BJ (cell line): ENCODE data around the gene EPRS1. TPM values are rescaled to one million over a fixed set of nuclear protein-coding genes. Genes with fewer than 3 reads are reported as not detected.

Experiments used
- CTCF ChIA-PET: fragments of 350-600 bp; formaldehyde crosslinking; extraction: SDS; loops from one replicate; lab custom pipeline; 2021; ENCODE audit warnings: antibody characterized with exemption, inconsistent platforms; lab: Yijun Ruan, JAX
- POLR2A ChIA-PET: fragments of 300-600 bp; sonication (Branson Sonifier 250); formaldehyde crosslinking; extraction: SDS; loops from one replicate; lab custom pipeline; 2021; ENCODE audit warnings: antibody characterized with exemption; lab: Charles Lee
- DNase-seq: peaks from one replicate; pipeline ENCODE4 v3.0.0-alpha.2; 2011; ENCODE audit warnings: low read depth
- H3K27me3 ChIP-seq: 2 replicates; pipeline ENCODE4 v1.6.0; 2011; ENCODE audit warnings: low read length; ENCODE audit not compliant: control insufficient read depth, insufficient read depth
- H3K36me3 ChIP-seq: 2 replicates; pipeline ENCODE4 v1.5.1; 2011; ENCODE audit warnings: low read length; ENCODE audit not compliant: control insufficient read depth, insufficient read depth
- H3K4me3 ChIP-seq: 2 replicates; pipeline ENCODE4 v1.5.1; 2011; ENCODE audit warnings: low read depth, mild to moderate bottlenecking, control low read depth, low read length
- polyA minus RNA-seq: library from RNA; depleted of rRNA, polyadenylated mRNA; stranded (reverse); fragments of >200 nt; gene quantifications from 2 replicates; pipeline ENCODE4 v1.2.3, GENCODE V29; 2011; rRNA and poly(A)+ RNA removed
- polyA plus RNA-seq: library from polyadenylated mRNA; depleted of rRNA; stranded (reverse); fragments of >200 nt; gene quantifications from 2 replicates; pipeline ENCODE4 v1.2.3, GENCODE V29; 2011; rRNA removed
- TF ChIP-seq, protein P1 (sequence below): IDR thresholded peaks from 2 replicates; pipeline ENCODE4 v1.5.1; 2011; ENCODE audit warnings: low read depth, mild to moderate bottlenecking, control low read depth, inconsistent platforms, low read length, moderate library complexity; ENCODE audit not compliant: insufficient read depth

EPRS1 gene
- polyA plus RNA-seq (88.7 and 142 TPM in 2 replicates), polyA minus RNA-seq (126 and 141 TPM in 2 replicates)

DNA sequence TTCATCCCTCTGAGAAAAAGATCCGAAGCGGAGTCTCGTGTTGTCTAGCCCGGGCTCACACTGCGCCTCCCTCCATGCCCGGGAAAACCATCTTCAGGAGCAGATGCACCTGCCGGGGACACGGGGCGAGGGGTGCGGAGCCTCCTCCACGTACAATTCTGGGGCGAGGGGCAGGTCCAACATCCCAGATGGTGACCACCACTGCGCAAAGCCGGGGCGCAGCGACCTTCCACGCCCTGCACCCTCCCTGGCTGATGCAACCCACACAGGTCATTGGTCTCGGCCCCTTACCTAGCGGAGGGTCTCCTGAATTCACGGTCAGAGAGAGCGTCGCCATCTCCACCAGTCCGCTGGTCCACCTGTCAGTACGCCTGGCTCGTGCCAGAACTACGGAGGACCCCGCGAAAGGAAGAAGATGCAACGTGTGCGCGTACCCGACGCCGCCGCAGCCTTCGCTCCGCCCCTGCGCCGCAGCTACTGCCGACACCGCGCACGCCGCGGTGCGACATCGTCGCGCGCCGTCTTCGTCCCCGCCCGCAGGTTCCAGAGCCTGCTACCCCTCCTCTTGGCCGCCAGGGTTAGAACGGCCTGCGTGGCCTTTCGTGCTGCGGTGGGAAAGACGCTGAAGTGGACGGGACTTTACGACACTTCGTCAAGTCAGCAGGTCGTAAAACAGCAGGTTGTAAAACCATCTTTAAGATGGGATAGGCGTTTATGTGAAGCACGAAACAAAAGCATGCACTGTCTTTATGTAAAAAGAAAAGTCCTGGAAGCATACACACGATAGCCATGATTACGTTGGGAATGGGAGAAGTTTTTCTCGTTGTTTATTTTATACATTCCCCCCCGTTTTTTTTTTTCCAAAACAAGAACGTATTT, at the start of gene EPRS1:
Gene EPRS1 (minus strand): TSS at position 454 of the 879 bp plus-strand sequence. CDS start 117 bp downstream, at position 337.
- peak; percentile 94 for DNase-seq
- H3K27me3 ChIP-seq: no peaks in the 10 kb centered on the region
- peak within 1 kb of the TSS; percentile 99 for H3K4me3 ChIP-seq
- CTCF ChIA-PET: interaction anchor here (1.0 kb wide), 1 partner anchor 70 kb away, joined by 3 read pairs; no protein-coding TSS in a partner anchor
- TF ChIP-seq, protein P1, sequence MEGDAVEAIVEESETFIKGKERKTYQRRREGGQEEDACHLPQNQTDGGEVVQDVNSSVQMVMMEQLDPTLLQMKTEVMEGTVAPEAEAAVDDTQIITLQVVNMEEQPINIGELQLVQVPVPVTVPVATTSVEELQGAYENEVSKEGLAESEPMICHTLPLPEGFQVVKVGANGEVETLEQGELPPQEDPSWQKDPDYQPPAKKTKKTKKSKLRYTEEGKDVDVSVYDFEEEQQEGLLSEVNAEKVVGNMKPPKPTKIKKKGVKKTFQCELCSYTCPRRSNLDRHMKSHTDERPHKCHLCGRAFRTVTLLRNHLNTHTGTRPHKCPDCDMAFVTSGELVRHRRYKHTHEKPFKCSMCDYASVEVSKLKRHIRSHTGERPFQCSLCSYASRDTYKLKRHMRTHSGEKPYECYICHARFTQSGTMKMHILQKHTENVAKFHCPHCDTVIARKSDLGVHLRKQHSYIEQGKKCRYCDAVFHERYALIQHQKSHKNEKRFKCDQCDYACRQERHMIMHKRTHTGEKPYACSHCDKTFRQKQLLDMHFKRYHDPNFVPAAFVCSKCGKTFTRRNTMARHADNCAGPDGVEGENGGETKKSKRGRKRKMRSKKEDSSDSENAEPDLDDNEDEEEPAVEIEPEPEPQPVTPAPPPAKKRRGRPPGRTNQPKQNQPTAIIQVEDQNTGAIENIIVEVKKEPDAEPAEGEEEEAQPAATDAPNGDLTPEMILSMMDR: peak; percentile 72
- POLR2A ChIA-PET: no interaction called here
- H3K36me3 ChIP-seq: no peaks in the 10 kb centered on the region

DNA sequence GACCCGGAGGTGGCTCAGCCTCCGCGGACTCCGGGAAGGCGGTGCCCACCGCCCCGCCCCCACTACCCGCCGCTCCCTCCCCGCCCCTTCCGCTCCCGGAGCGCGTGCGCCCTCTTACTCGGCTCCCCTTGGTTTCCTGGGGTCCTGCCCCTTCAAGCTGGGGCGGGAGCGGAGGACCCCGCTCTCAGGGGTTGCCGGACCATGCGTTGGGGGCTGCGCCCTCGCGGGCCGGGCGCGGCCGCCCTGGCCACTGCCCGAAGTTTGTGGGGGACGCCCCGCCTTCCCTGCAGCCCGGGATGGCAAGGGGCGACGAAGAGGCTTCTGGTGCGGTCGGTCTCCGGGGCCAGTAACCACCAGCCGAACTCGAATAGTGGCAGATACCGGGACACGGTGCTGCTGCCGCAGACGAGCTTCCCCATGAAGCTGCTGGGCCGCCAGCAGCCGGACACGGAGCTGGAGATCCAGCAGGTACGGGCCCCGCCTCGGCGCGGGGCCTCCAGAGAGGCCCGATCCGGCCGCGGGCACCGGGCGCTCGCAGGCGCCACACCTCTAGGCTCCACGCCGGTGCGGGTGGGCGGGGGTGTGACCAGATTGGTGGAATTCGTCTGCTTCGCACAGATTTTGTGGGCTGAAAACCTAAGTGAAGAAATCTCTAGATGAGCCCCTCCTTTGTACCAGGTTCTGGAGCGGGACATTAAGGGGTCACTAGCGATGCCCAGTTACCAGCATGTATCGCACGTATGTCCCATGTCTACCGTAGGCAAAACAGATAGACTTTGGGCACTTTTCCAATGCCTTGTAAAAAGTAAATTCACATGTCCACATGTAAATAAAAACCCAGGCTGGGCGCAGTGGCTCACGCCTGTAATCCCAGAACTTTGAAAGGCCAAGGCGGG, 48.0 kb upstream of the EPRS1 start, which contains the start of gene IARS2:
Gene IARS2 (plus strand): TSS at position 117 of the 896 bp plus-strand sequence. CDS start 85 bp downstream, at position 202.
- POLR2A ChIA-PET: interaction anchor here (0.7 kb wide), 1 partner anchor 785 kb away, joined by 3 read pairs; the partner anchor contains the start of gene HLX
- no peak for DNase-seq
- no peaks in the 10 kb centered on the region for H3K27me3 ChIP-seq
- CTCF ChIA-PET: interaction anchor here (0.5 to 0.9 kb wide), 3 partner anchors 11 to 684 kb away, joined by 3 read pairs; no protein-coding TSS in a partner anchor
- peak within 1 kb of the TSS; percentile 88 for H3K4me3 ChIP-seq
- TF ChIP-seq, protein P1: no peak
- peaks cover 3% of the 10 kb centered on the region; the same call in 1 of the 2 replicates for H3K36me3 ChIP-seq

DNA sequence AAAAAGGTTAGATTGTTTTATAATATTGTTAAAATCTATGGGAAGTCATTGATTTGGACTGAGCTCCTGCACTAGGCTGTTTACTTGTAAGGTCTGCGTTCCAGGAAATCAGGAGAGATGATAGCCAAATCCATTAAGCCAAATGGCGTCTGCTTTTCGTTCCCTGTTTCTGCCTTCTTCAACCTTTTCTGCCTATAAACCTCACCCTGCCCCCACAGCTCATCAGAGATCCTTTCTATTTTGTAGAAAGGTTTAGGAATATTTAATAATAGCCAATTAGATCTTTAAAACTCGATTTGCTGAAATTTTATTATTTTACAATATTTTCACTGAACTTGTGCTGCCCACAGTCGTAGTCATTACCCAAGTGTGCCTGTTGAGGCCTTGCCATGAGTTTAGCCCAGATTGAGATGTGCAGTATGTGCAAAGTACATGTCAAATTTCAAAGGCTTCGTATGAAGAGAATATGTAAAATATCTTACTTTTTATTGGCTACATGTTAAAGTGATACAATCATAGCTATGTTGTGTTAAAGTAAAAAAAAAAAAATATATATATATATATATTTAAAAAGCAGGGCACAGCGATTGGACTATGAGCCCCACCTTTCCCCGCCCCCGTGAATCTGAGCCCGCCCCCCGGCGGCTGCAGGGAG, 47.2 kb upstream of the EPRS1 start:
- ChIA-PET CTCF (interaction anchor here (0.8 to 0.9 kb wide), 2 partner anchors 11 to 14 kb away, joined by 3 read pairs; no protein-coding TSS in a partner anchor), POLR2A (interaction anchor here (0.7 kb wide), 1 partner anchor 786 kb away, joined by 3 read pairs; the partner anchor contains the start of gene HLX)
- DNase-seq: no peak
- Histone ChIP-seq H3K4me3 (peak overlapping the region; percentile 88), H3K27me3 (no peaks in the 10 kb centered on the region), H3K36me3 (peaks cover 3% of the 10 kb centered on the region; the same call in 1 of the 2 replicates)
- TF ChIP-seq, protein P1: no peak

DNA sequence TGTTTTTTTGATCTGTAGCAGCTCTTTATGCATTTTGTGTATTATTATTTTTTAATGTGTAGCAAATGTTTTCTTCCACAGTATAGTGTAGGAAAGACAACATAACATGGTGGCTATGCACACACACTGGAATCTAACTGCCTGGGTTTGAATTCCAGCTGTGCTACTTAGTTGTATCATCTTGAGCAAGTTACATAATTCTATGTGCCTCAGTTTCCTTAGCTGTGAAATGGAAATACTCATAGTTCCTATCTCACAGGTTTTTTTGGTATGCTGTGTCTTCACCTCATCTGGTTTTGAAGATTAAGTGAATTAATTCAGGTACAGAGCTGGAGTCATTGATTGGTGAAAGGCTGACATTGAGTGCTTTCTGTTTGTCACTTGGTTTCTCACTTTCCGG, 46.4 kb upstream of the EPRS1 start:
- Histone ChIP-seq H3K36me3 (peaks cover 1% of the 10 kb centered on the region; the same call in 1 of the 2 replicates), H3K4me3 (no peak overlapping the region), H3K27me3 (no peaks in the 10 kb centered on the region)
- POLR2A ChIA-PET: no interaction called here
- no peak for DNase-seq
- CTCF ChIA-PET: no interaction called here
- TF ChIP-seq, protein P1: no peak
